ENCODE data around the gene SUMF1.
A peak's percentile ranks its signal among the peaks of the same experiment; 100 is the strongest.

Gene SUMF1

GRCh38 chr3:4313606-4314293 is 153.3 kb downstream of the SUMF1 start:
- Histone ChIP-seq H3K4me3 (ENCODE audit: low read depth, low read length) (no peak overlapping the region), H3K36me3 (ENCODE audit: control insufficient read depth, insufficient read depth, low read length) (peaks cover 25% of the 10 kb centered on the region), H3K9ac (ENCODE audit: low read depth, low read length) (no peak overlapping the region), H3K27me3 (ENCODE audit: control insufficient read depth, insufficient read depth, low read length) (no peaks in the 10 kb centered on the region), H3K27ac (ENCODE audit: low read depth, low read length) (no peak overlapping the region), H3K9me3 (ENCODE audit: control insufficient read depth, insufficient read depth, low read length) (no peaks in the 10 kb centered on the region), H3K4me1 (ENCODE audit: control insufficient read depth, insufficient read depth, low read length) (peaks cover 23% of the 10 kb centered on the region)

GRCh38 chr3:4311496-4311895 is 155.6 kb downstream of the SUMF1 start:
- Histone ChIP-seq H3K27ac (ENCODE audit: low read depth, low read length) (peak overlapping the region; percentile 21), H3K27me3 (ENCODE audit: control insufficient read depth, insufficient read depth, low read length) (no peaks in the 10 kb centered on the region), H3K9ac (ENCODE audit: low read depth, low read length) (no peak overlapping the region), H3K4me3 (ENCODE audit: low read depth, low read length) (no peak overlapping the region), H3K4me1 (ENCODE audit: control insufficient read depth, insufficient read depth, low read length) (peaks cover 39% of the 10 kb centered on the region), H3K36me3 (ENCODE audit: control insufficient read depth, insufficient read depth, low read length) (peaks cover 25% of the 10 kb centered on the region), H3K9me3 (ENCODE audit: control insufficient read depth, insufficient read depth, low read length) (no peaks in the 10 kb centered on the region)
